AG20443 (cell line): Measurements from ENCODE around the gene OVOL3.
A peak's percentile ranks its signal among the peaks of the same experiment; 100 is the strongest.

Experiments used
- DNase-seq: peaks from one replicate; pipeline ENCODE4 v3.0.0; 2012; ENCODE audit warnings: low spot score, mixed read lengths

The OVOL3 gene

GRCh38 chr19:36100476-36100875 is 10.5 kb upstream of the OVOL3 start:
- DNase-seq, result no peak

GRCh38 chr19:36101550-36102327 is 9.2 kb upstream of the OVOL3 start:
- no peak for DNase-seq

GRCh38 chr19:36103040-36103626 is 7.8 kb upstream of the OVOL3 start:
- DNase-seq, result no peak

GRCh38 chr19:36103842-36104552 is 6.9 kb upstream of the OVOL3 start:
- no peak for DNase-seq

GRCh38 chr19:36106441-36106840 is 4.5 kb upstream of the OVOL3 start:
- no peak for DNase-seq

GRCh38 chr19:36106991-36107390 is 4.0 kb upstream of the OVOL3 start:
- no peak for DNase-seq

- no peak for DNase-seq
Observed at GRCh38 chr19:36108684-36109083, 2.3 kb upstream of the OVOL3 start.

GRCh38 chr19:36111200-36111539 is 227 bp downstream of the OVOL3 start:
- no peak for DNase-seq

GRCh38 chr19:36112678-36113077 is 1.7 kb downstream of the OVOL3 start:
- no peak for DNase-seq

GRCh38 chr19:36113425-36113824 is 2.5 kb downstream of the OVOL3 start:
- DNase-seq, result no peak

- peak; percentile 55 for DNase-seq
Observed at GRCh38 chr19:36113894-36114720, 3.2 kb downstream of the OVOL3 start.

- peak; percentile 97 for DNase-seq
Observed at GRCh38 chr19:36114721-36115452, 3.9 kb downstream of the OVOL3 start, which contains the start of gene POLR2I. TSS of gene POLR2I (minus strand) at chr19:36114875. CDS start at chr19:36114856, 19 bp downstream.

GRCh38 chr19:36115453-36116343 is 4.8 kb downstream of the OVOL3 start, which contains the start of gene TBCB:
TSS of gene TBCB (plus strand) at chr19:36115468. CDS start at chr19:36115561, 93 bp downstream.
- peak; percentile 80 for DNase-seq

- no peak for DNase-seq
Observed at GRCh38 chr19:36116344-36116637, 5.3 kb downstream of the OVOL3 start.

- no peak for DNase-seq
Observed at GRCh38 chr19:36120092-36120983, 9.4 kb downstream of the OVOL3 start.

GRCh38 chr19:36120984-36121358 is 10.0 kb downstream of the OVOL3 start:
- no peak for DNase-seq

GRCh38 chr19:36121486-36122124 is 10.7 kb downstream of the OVOL3 start:
- DNase-seq, result no peak

GRCh38 chr19:36125557-36125956 is 14.6 kb downstream of the OVOL3 start:
- no peak for DNase-seq

- DNase-seq, result no peak
Observed at GRCh38 chr19:36128392-36128736, 17.4 kb downstream of the OVOL3 start.
